ENCODE results near the gene MST1R. TPM values are rescaled to one million over a fixed set of nuclear protein-coding genes. Genes with fewer than 3 reads are reported as not detected.

Gene MST1R
- total RNA-seq, 4 donors from 2014 or later, result 29.7 to 62.5 (median 48.8) TPM

DNA sequence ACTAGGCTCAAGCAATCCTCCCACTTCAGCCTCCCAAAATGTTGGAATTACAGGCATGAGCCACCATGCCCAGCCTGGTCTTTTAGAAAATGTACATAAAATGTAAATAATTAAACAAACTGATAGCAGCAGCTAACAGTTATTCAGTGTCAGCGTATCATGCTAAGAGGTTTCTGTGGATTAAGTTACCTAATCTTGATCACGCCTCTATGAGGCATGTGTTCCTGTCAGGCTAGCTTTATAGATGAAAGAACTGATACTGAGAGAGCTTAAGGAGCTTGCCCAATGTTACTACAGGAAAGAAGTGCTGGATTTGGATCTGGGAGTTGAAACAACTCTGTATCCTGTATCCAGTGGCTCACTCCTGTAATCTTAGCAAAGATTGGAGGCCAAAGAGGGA lies 11.2 kb upstream of the MST1R start:
- WGBS, 2 donors, result 60 to 69% methylated on average over 2 of the region's 2 CpGs
- intact Hi-C loops (cut with DNase I; ENCODE audit: low total_unique reads), result no loop called here
- TF ChIP-seq POLR2A (IDR thresholded peaks at IDR 0.05), result no peak
- TF ChIP-seq, protein P1, sequence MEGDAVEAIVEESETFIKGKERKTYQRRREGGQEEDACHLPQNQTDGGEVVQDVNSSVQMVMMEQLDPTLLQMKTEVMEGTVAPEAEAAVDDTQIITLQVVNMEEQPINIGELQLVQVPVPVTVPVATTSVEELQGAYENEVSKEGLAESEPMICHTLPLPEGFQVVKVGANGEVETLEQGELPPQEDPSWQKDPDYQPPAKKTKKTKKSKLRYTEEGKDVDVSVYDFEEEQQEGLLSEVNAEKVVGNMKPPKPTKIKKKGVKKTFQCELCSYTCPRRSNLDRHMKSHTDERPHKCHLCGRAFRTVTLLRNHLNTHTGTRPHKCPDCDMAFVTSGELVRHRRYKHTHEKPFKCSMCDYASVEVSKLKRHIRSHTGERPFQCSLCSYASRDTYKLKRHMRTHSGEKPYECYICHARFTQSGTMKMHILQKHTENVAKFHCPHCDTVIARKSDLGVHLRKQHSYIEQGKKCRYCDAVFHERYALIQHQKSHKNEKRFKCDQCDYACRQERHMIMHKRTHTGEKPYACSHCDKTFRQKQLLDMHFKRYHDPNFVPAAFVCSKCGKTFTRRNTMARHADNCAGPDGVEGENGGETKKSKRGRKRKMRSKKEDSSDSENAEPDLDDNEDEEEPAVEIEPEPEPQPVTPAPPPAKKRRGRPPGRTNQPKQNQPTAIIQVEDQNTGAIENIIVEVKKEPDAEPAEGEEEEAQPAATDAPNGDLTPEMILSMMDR (IDR thresholded peaks at IDR 0.05), result no peak
- DNase-seq (ENCODE audit: low spot score in 2 of 2), result no peak
- H3K4me3 ChIP-seq (ENCODE audit: low read depth, poor library complexity, severe bottlenecking), result no peak overlapping the region

DNA sequence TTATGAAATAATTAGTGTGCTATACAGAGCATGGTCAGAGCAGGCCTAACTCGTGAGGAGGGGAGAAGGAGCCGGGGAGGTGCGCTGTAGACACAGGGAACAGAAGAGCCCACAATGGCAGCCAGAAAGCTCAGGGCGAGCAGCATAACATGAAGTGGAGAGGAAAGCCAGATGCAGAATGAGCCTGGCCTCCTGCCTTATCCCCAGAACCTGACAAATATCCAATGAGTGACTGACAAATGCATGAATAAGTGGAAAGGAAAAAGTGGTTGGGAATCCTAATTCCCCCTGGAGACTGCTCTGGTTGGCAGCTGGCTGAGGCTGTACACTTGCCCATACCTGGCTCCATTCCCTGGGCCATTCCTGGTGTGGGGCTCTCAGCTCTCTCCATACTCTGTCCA lies 9.2 kb upstream of the MST1R start:
- TF ChIP-seq, protein P1 (IDR thresholded peaks at IDR 0.05), result no peak
- no peak for TF ChIP-seq POLR2A (IDR thresholded peaks at IDR 0.05)
- H3K4me3 ChIP-seq (ENCODE audit: low read depth, poor library complexity, severe bottlenecking), result no peak overlapping the region
- WGBS, 2 donors, result 91 to 92% methylated on average over 4 of the region's 4 CpGs
- intact Hi-C loops (cut with DNase I; ENCODE audit: low total_unique reads), result no loop called here
- DNase-seq (ENCODE audit: low spot score in 2 of 2), result no peak

DNA sequence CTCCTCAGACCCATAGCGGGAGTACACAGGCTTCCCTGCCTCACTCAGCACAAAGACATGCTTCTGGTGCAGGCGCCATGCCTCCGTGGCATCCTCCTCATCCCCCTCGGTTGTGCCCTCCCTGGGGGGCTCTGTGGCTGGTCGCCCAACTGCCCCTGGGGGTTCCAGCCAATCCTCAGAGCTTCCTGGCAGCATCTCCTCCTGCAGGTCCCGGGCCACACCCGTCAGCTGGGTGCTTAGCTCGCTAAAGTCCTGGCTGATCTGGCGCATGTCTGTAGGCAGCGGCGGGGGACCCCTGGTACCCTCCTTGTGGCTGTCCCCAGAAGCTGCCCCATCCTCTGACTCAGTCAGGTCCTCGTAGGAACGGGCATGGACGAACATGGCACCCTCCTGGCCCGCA lies 7.9 kb upstream of the MST1R start:
- WGBS, 2 donors, result 83 to 91% methylated on average over 13 to 15 of the region's 15 CpGs
- TF ChIP-seq POLR2A (IDR thresholded peaks at IDR 0.05), result no peak
- TF ChIP-seq, protein P1 (IDR thresholded peaks at IDR 0.05), result no peak
- no peak for DNase-seq (ENCODE audit: low spot score in 2 of 2)
- intact Hi-C loops (cut with DNase I; ENCODE audit: low total_unique reads), result no loop called here
- no peak overlapping the region for H3K4me3 ChIP-seq (ENCODE audit: low read depth, poor library complexity, severe bottlenecking)

DNA sequence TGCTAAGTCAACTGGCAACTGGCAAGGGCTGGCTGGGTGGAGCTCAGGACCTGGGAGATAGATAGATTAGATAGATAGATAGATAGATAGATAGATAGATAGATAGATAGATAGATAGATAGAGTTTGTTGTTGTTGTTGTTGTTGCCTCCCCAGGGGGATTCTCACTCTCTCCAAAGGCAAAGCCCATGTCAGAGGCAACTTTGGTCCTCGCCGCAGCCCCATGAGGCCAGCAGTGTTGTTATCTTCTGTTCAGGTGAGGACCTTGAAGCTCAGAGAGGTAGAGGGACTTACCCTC lies 7.4 kb upstream of the MST1R start:
- H3K4me3 ChIP-seq (ENCODE audit: low read depth, poor library complexity, severe bottlenecking), result no peak overlapping the region
- TF ChIP-seq POLR2A (IDR thresholded peaks at IDR 0.05), result no peak
- TF ChIP-seq, protein P1 (IDR thresholded peaks at IDR 0.05), result no peak
- no peak for DNase-seq (ENCODE audit: low spot score in 2 of 2)
- WGBS, 2 donors, result 96% methylated on average over 2 of the region's 2 CpGs
- intact Hi-C loops (cut with DNase I; ENCODE audit: low total_unique reads), result no loop called here

DNA sequence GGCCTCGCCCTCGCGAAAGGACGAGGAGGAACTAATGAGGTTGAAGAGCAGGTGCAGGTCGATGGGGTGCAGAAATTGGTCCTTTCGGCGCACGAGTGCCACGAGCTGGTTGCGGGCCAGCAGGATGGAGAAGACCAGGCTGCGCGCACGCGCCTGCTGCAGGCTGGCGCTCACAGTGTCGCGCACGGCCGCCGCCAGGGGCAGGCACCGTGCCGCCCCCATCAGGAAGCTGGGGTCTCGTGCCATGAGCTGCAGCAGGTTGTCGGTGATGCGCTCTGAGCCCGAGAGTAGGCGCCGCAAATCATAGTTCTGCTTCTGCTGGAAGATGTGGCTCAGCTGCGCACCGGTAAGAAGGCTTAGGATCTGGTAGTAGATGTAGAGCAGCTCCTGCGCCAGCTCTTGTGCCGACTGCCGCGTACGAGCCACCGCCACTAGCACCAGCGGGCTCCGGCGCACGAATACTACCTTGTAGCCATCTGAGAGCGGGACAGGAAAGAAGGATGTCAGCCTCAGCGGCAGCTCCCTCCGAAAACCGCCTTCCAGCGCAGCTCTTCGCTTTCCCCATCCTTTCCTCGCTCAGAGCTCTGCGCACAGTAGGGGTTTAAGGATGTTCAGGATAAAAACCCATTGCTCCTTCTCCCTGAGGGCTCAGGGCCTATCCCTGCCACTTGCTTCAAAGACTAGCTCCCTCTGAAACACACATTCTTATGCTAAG lies 6.9 kb upstream of the MST1R start:
- TF ChIP-seq, protein P1 (IDR thresholded peaks at IDR 0.05), result no peak
- TF ChIP-seq POLR2A (IDR thresholded peaks at IDR 0.05), result no peak
- WGBS, 2 donors, result 87 to 91% methylated on average over 48 of the region's 48 CpGs
- no peak overlapping the region for H3K4me3 ChIP-seq (ENCODE audit: low read depth, poor library complexity, severe bottlenecking)
- intact Hi-C loops (cut with DNase I; ENCODE audit: low total_unique reads), result no loop called here
- DNase-seq (ENCODE audit: low spot score in 2 of 2), result no peak

Measured in lower leg skin (tissue), 4 donors.